ENCODE measurements around the gene TPPP2. TPM values are rescaled to one million over a fixed set of nuclear protein-coding genes. Genes with fewer than 3 reads are reported as not detected.

The TPPP2 gene
- total and polyA plus RNA-seq, 10 donors, result 0.09 to 0.91 (median 0.57) TPM; not detected in 5

- H3K36me3 ChIP-seq, result peaks cover 0 to 61% (median 25%) of the 10 kb centered on the region in 6 donors
Observed at GRCh38 chr14:21020977-21021545, 9.0 kb upstream of the TPPP2 start.

GRCh38 chr14:21022686-21023085 is 7.3 kb upstream of the TPPP2 start:
- intact Hi-C loops (cut with DNase I; ENCODE audit: low total_unique reads), result no loop called here
- Histone ChIP-seq H3K27me3 (replicated peaks in 1 of 7) (peaks cover 0 to 31% (median 0%) of the 10 kb centered on the region in 7 donors), H3K36me3 (peaks cover 0 to 46% (median 19%) of the 10 kb centered on the region in 6 donors), H3K9me3 (no peaks in the 10 kb centered on the region), H3K27ac (peak overlapping the region in 6 of 8 donors; percentile 81 to 93 (median 87)), H3K4me3 (peak overlapping the region in 4 of 8 donors; percentile 78 to 90 (median 80)), H3K4me1 (peaks cover 13 to 90% (median 59%) of the 10 kb centered on the region in 6 donors)
- TF ChIP-seq POLR2AphosphoS5 (IDR thresholded peaks at IDR 0.05) (no peak), POLR2A (IDR thresholded peaks at IDR 0.05) (no peak), CTCF (IDR thresholded peaks at IDR 0.05 in 8 of 11, conservative IDR thresholded peaks at IDR 0.05 in 3 of 11) (no peak)
- WGBS, 5 donors, result 69 to 82% (median 77%) methylated on average over 5 of the region's 5 CpGs
- no peak for DNase-seq

More at GRCh38 chr14:21020977-21021545, 9.0 kb upstream of the TPPP2 start:
- Histone ChIP-seq H3K27ac (peak overlapping the region in 6 of 8 donors; percentile 3 to 93 (median 73)), H3K27me3 (replicated peaks in 1 of 7) (peaks cover 0 to 31% (median 0%) of the 10 kb centered on the region in 7 donors), H3K4me1 (peaks cover 13 to 97% (median 66%) of the 10 kb centered on the region in 6 donors), H3K9me3 (no peaks in the 10 kb centered on the region), H3K4me3 (no peak overlapping the region)
- 84 to 93% (median 88%) methylated on average over 5 of the region's 5 CpGs for WGBS, 5 donors
- intact Hi-C loops (cut with DNase I; ENCODE audit: low total_unique reads), result no loop called here
- TF ChIP-seq CTCF (IDR thresholded peaks at IDR 0.05 in 8 of 11, conservative IDR thresholded peaks at IDR 0.05 in 3 of 11) (no peak), POLR2A (IDR thresholded peaks at IDR 0.05) (no peak), POLR2AphosphoS5 (IDR thresholded peaks at IDR 0.05) (no peak)
- no peak for DNase-seq

DNA sequence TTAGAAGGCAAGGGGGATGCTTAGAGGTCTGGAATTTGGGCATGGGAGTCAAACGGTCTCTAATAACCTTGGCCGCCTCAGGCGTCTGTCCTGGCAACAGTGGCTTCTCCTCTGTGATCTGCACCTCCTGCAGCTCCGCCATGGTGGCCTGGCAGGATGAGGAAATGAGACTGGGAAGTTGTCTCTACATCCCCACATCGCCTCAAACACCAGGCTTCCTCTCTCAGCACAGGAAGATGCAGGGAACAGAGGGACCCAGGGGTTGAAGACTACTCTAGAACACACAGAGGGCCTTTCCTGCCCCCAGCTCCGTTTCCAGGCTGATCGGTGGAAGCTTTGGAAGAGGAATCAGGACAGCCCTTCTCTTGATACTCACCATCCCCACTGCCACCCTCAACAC is 6.8 kb upstream of the TPPP2 start:
- intact Hi-C loops (cut with DNase I; ENCODE audit: low total_unique reads), result no loop called here
- WGBS, 5 donors, result 40 to 60% (median 45%) methylated on average over 7 of the region's 7 CpGs
- Histone ChIP-seq H3K9me3 (no peaks in the 10 kb centered on the region), H3K4me1 (peaks cover 11 to 85% (median 55%) of the 10 kb centered on the region in 6 donors), H3K36me3 (peaks cover 0 to 41% (median 17%) of the 10 kb centered on the region in 6 donors), H3K27ac (peak overlapping the region in 7 of 8 donors; percentile 66 to 93 (median 86)), H3K4me3 (peak overlapping the region in 6 of 8 donors; percentile 6 to 90 (median 78)), H3K27me3 (replicated peaks in 1 of 7) (peaks cover 0 to 31% (median 0%) of the 10 kb centered on the region in 7 donors)
- no peak for DNase-seq
- TF ChIP-seq POLR2AphosphoS5 (IDR thresholded peaks at IDR 0.05) (peak in 2 of 3 donors; percentile 57 to 77), POLR2A (IDR thresholded peaks at IDR 0.05) (no peak)

DNA sequence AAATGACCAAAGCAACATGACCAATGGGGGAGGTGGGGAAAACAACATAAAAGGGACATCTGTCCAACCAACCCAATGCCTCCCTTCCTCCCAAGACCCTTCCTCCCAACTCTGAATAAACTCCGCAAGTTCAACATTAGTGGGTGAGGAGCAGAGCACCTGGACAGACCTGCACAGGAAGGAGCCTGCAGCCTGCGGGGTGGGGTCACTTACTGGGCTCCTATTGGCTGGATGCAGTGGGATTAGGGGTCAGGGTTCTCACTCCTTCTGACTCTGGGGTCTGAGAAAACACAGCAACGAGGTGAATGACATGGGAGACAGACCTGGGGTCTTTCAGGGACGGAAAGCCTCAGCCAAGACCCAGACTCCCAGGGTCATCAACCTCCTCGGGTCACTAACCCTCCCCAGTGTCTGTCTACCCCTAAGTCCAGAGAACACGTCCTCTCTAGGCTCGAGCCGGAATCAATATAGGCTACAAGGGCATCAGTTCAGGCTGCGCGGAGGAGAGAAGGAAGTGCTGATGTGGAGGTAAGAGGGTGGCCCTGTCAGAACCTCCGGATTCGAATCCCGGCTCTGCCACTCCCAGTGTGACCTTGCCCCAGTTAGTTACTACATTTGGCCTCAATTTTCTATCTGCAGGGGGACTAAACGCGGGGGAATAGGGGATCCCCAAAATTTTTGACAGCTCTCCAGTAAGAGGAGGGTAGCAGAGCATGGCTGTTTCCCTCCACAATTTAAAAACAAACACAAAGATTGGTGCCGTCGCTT is 6.0 kb upstream of the TPPP2 start:
- Histone ChIP-seq H3K9me3 (no peaks in the 10 kb centered on the region), H3K4me1 (peaks cover 8 to 77% (median 48%) of the 10 kb centered on the region in 6 donors), H3K4me3 (peak overlapping the region; percentile 76 to 90 (median 80)), H3K27ac (peak overlapping the region; percentile 66 to 93 (median 85)), H3K27me3 (replicated peaks in 1 of 7) (peaks cover 0 to 31% (median 0%) of the 10 kb centered on the region in 7 donors), H3K36me3 (peaks cover 0 to 33% (median 13%) of the 10 kb centered on the region in 6 donors)
- whole genome bisulfite sequencing, 5 donors, result 20 to 27% (median 22%) methylated on average over 16 to 17 of the region's 17 CpGs
- DNase-seq, result no peak
- TF ChIP-seq POLR2A (IDR thresholded peaks at IDR 0.05) (no peak), POLR2AphosphoS5 (IDR thresholded peaks at IDR 0.05) (peak in 1 of 3 donors; percentile 37)
- intact Hi-C loops (cut with DNase I; ENCODE audit: low total_unique reads), result no loop called here

Data from spleen (tissue), 11 donors.